ENCODE measurements around the gene FGF22.
"Not testable (repeated sequence)": the region's sequence is repeated elsewhere in the genome, so short reads cannot be mapped to it uniquely, and the experiment has no call there.

FGF22 gene

DNA sequence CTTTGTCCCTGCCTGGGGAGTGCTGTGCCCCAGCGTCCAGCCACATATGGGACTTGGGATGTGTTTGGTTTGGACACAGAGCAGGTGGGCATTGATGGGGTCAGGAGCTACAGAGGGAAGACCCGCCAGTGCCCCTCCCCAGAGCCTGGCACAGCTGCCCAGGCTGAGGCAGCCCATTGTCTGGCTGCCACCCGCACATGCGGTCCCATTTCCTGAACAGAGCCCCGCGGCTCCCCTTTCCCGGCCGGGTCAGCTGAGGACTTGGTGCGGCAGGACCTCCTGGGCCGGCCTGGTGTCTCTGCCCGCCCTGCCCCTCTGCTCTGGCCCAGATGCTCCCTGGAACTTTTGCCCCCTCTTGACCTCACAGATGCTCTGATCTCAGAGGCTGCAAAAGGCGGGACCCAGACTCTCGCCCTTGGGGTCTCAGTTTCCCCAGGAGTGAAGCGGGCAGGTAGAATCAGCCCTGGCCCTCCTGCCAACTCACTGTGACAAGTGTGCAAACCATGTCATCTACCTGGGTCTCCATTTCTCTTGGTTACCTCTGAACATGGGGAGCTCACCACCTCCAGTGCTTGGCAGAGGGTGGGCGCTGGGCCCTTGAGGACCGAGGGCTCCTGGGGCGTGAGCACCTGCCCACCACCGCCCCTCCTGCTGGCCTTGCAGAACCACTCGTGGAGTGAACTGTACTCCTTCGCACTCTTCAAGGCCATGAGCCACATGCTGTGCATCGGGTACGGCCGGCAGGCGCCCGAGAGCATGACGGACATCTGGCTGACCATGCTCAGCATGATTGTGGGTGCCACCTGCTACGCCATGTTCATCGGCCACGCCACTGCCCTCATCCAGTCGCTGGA lies 32.2 kb upstream of the FGF22 start:
- no peak for DNase-seq

DNA sequence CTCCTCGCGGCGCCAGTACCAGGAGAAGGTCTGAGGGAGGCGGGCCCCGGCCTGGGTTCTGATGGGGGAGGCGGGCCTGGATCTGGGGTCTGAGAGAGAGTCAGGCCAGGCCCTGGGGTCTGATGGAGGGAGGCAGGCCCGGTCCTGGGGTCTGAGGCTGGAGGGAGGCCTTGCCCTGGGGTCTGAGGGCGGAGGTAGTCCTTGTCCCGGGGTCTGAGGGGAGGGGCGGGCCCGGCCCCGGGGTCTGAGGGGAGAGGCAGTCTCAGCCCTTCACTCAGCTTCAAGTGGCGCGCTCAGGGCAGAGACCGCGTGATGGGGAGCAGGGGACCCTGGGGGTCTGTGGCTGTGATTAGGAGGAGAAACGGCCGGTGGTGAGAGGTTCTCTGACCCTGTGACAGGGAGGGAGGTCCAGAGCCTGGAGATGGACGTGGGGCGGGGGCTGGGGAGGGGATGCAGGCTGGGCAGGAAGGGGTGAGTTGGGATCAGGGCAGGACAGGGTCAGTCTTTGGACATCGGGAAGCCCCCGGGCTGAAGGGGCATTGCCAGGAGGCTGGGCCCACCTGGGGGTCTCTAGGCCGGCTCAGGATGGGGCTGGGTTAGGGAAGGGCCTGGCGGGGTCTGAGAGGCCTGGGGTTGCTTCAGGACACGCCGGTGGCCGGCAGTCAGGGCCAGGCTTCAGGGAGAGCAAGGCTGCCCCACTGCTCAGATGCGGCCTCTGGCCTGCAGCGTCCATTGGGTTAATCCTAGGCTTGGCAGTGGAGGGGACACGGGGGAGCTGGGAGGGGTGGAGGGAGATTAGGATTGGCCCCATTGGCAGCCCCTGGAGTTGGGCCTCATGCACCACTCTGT lies 31.3 kb upstream of the FGF22 start:
- no peak for DNase-seq

DNA sequence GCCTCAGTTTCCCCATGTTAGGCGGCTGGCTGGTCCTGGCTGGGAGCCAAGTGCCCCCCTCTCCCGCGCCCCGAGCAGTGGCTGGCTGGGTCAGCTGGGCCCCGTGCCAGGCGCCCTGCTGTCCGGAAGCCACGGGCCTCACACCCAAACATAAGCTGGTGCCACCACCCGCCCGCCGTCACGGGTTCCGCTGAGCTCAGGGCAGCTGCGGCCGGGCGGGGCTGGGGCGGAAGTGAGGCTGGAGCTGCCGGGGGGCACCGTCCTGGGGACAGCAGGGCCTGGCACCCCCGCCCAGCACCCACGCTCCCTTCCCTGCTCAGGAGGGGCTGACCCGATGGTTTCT lies 30.7 kb upstream of the FGF22 start:
- DNase-seq, result no peak

DNA sequence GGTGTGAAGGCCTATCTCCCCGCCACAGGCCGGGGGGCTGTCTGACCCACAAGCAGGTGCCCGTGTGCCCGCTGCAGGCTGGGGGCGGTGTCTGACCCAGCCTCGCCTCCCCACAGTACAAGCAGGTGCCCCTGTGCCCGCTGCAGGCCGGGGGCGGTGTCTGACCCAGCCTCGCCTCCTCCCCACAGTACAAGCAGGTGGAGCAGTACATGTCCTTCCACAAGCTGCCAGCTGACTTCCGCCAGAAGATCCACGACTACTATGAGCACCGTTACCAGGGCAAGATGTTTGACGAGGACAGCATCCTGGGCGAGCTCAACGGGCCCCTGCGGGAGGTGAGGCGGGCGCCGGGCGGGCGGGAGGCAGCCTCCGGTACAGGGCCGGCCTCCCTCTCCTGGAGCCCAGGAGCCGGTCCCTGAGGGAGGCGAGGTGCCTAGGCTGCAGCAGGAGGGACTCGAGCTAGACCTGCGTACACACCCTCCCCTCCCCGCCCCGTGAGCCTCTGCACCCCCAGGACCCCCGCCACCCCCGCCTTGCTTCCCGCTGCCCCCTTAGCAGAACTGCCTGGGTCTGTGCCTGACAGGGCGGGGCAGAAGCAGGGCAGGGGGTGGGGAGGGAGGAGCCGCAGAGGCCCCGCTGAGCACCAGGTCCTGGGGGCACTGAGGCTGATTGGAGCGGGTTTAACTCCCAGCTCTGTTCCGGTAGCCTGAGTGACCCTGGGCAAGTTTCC lies 29.4 kb upstream of the FGF22 start:
- DNase-seq, result no peak

DNA sequence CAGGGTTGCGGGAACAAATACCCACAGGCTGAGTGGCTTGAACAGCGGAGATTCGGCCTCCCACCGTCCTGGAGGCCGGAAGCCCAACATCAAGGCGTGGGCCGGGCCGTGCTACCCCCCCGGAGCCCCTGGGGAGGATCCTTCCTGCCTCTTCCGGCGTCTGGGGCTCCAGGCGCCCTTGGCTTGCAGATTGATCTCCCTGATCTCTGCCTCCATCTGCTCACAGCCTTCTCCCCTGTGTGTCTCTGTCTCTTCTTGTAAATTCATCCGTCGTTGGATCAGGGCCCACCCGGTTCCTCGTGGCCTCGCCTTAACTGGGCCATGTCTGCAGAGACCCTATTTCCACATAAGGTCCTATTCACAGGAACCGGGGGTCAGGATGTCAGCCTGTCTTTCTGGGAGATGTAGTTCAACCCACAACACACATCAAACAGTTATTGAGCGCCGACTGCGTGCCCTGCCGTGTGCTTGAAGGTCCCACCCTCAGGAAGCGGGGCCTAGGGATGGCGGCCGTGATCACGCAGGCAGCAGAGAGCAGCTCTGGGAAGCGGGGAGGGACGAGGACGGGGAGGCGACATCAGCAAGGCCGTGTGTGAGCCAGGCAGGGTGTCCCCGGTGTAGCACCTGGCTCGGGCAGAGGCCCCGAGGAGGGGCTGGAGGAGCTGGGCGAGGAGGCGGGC lies 28.7 kb upstream of the FGF22 start:
- no peak for DNase-seq

DNA sequence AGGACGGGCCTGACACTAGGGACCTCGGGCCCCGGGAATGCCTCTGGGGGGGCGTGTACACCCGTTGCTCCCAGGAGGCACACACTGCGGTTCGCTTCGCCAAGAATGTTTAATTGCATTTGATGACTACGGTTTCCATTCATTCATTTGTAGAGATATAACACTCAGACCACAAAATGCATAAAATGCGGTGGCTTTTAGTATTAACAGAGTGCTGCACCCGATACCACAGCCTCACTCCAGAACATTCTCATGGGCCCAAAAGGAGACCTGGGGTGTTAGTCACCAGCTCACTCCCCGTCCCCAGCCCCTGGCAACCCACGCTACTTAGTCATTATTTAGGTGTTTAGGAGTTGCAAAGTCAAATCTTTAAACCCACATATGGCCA lies 28.2 kb upstream of the FGF22 start:
- DNase-seq, result no peak

DNA sequence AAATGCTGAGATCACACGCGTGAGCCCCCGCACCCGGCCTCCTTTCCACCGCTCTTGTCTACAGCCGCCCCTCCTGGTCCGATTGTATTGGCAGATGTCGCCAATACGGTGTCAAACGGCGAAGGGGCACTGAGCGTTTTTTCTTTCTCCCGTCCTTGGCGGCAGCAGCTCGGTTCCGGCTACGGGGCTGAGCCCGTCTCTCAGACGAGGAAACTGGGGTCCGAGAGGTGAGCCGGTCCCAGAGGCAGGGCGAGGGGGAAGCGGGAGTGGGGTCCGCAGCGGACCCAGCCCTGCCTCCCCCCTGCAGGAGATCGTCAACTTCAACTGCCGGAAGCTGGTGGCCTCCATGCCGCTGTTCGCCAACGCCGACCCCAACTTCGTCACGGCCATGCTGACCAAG lies 26.7 kb upstream of the FGF22 start:
- DNase-seq, result no peak

DNA sequence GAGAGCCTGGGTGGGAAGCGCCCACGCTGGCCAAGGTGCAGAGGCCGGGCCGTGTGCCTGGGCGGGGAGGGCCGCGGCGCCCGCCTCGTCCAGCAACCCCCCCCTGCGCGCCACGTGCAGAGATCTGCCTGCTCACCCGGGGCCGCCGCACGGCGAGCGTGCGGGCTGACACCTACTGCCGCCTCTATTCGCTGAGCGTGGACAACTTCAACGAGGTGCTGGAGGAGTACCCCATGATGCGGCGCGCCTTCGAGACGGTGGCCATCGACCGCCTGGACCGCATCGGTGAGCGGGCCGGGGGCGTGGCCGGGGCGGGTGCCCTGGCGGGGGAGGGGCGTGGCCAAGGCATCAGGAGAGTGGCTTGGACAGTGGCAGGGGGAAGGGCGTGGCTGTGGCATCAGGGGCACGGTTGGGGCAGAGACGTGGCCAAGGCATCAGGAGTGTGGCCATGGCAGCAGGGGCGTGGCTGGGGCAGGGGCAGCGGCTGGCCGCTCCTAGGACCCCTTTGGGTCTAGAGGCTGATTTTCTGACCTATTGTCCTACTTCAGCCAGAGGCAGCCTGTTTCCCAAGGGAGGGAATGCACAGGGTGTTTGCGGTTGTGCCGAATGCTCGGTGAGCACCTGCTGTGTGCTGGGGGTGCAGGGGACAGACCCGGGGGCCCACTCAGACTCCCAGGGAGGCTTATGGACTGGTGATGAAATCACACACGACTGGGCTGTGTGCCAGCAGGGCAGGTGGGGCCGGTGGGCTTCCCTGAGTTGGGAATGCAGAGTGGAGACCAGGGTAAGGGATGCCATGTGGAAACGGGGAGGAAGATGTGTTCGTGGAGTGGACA lies 25.7 kb upstream of the FGF22 start:
- DNase-seq, result no peak

DNA sequence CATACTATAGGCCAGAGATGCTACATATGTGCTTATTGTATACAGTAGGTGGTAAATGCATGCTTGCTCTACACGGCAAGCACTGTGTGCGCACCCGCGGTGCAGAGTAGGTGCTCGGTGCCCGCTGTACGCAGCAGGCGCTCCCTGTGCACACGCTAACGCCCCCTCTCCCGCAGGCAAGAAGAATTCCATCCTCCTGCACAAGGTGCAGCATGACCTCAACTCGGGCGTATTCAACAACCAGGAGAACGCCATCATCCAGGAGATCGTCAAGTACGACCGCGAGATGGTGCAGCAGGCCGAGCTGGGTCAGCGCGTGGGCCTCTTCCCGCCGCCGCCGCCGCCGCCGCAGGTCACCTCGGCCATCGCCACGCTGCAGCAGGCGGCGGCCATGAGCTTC lies 24.1 kb upstream of the FGF22 start:
- DNase-seq, result no peak

DNA sequence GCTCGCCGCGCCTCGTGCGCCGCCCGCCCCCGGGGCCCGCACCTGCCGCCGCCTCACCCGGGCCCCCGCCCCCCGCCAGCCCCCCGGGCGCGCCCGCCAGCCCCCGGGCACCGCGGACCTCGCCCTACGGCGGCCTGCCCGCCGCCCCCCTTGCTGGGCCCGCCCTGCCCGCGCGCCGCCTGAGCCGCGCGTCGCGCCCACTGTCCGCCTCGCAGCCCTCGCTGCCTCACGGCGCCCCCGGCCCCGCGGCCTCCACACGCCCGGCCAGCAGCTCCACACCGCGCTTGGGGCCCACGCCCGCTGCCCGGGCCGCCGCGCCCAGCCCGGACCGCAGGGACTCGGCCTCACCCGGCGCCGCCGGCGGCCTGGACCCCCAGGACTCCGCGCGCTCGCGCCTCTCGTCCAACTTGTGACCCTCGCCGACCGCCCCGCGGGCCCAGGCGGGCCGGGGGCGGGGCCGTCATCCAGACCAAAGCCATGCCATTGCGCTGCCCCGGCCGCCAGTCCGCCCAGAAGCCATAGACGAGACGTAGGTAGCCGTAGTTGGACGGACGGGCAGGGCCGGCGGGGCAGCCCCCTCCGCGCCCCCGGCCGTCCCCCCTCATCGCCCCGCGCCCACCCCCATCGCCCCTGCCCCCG lies 23.5 kb upstream of the FGF22 start:
- no peak for DNase-seq

DNA sequence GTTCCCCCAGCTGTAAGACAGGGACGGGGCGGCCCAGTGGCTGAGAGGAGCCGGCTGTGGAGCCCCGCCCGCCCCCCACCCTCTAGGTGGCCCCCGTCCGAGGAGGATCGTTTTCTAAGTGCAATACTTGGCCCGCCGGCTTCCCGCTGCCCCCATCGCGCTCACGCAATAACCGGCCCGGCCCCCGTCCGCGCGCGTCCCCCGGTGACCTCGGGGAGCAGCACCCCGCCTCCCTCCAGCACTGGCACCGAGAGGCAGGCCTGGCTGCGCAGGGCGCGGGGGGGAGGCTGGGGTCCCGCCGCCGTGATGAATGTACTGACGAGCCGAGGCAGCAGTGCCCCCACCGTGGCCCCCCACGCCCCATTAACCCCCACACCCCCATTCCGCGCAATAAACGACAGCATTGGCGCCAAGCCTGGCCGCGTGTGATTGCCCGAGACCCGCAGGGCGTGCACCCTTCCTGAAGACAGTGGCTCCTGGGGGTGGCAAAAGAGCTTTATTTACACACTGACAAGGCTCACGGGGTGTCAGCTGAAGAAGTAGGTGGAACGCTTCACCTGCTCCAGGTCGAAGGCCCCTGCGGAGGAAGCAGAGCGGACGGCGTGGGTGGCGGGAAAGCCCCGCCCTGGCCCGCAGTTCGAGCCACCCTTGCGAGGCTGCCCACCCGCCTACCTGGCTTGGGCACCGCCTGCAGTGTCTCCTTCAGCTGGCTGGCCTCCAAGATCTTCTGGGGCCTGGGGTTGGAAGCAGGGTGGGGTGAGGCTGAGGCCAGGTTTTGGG lies 22.7 kb upstream of the FGF22 start:
- no peak for DNase-seq

DNA sequence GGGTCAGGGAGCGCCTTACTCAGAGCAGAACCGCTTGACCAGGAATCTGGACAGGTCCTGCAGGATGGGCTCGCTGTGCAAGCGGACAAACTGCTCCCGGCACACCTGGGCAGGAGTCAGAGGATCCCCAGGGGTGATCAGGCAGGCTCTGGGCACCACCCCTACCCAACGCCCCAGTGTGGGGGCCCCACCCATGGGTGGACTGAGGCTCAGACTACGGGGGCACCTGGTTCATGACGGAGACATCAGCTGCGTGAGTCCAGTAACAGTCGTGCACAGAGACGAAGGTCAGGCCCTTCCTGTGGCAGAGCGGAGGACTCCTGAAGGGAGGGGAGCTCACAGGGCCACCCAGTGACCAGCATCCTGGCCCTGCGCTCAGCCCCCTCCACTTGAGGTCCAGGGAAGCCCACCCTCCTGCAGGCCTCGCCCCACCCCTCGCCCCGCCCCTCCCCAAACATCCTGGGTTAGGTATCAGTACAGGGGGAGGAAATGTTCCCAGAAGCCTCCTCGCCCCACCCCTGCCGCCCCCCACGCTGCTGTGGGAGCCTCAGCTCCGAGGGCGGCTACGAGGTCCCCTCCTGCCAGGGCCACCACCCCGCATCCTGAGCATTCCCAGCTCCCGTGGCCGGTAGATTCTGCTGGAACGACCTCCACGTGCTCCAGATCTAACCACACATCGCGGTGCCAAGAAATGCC lies 22.0 kb upstream of the FGF22 start:
- DNase-seq, result no peak

DNA sequence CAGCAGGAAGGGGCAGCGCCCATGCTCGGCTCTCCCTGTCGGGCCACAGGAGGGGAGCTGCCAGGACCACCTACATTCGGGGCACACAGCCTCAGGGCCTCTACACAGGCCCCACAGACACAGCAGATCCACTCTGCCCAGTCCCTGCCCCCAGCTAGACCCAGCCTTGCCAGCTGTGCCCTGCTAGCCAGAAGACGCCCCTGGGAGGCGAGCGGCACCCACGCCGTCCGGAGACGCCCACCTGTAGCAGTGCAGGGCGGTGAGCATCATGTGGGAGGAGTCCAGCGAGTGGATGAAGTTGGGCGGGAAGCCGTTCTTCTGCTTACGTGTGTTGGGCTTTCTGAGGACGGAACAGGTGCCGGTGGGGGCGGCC lies 21.4 kb upstream of the FGF22 start:
- no peak for DNase-seq

DNA sequence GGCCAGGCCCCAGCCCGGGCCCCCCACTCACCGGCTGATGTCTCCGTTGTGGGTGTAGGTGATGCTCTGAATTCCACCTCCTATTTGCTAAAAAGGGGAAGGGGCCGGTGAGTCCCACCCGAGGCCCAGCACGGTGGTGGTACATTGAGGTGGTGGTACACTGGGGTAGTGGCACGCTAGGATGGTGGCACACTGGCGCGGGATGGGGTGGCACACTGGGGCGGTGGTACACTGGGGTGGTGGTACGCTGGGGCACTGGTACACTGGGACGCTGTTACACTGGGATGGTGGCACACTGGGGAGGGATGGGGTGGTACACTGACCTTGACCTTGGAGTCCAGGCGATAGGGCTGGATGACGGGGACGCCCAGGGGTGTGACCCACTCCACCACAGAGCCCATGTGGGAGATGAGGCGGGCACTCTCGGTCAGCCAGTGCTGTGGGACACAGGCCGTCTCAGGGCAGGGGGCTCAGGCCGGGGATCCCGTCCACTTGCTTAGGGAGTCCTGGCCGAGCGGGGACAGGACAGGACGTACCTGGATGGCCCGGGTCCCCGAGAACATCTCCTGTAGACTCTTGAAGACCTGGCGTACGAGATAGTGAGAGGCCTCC lies 20.9 kb upstream of the FGF22 start:
- DNase-seq, result no peak

DNA sequence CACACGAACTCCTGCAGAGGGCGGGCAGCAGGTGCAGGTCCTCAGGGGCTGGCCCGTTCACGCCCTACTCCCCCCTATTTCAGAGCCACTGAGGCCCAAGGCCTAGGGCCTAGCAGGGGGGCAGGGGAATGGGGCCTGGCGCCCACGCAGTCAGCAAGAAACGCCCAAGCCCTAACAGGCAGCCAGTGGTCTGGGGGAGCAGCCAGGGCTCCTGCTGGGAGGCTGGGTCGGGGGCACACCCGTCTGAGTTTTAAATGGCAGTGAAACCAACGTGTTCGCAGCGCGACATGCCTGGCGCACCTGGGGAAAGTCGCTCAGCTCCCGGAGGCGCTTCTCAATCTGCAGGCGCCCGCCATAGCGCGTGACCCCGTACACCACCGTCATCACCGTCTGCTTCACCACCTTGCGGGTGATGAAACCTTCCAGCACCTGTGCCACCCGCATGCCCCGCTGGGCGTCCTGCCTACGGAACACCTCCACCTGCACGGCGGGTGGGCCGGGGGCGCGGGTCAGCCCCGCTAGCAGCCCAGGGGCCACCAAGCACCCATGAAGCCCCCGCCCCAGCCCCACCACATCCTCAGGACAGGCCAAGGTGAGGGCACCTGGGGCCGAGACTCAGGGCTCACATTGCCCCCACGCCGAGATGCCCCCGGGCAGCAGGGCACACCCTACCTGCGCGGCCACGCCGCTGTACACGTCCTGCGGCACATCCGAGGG lies 20.2 kb upstream of the FGF22 start:
- DNase-seq, result no peak

DNA sequence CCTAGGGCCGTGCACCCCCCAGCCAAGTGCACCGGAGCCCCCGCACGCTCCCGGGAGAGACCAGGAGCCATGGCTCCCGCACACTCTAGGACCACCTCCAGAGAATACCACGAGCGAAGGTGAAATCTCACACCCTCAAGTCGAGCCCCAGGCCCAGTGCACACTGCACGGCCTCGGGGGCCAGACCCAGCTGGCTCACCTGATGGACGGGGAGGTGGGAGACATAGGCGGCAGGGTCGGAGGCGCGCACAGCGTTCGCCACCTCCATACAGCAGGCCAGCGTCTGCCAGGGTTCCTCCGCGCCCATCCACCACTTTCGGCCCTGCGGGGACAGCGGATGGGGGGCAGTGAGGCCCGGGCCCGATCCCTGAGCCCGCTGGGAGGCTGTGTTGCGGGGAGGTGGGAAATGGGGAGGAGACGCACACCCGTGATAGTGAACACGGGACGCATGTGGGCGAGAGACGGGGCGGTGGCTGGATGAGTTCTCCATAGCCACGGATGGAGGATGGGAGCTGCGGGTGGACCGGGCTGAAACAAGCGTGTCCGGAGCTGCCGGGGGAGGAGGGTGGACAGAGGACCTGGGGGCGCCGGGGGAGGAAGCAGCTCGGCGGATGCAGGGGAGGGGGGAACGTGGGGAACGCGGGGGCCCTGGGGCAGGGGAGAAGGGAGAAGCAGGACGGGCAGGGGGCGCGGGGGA lies 19.4 kb upstream of the FGF22 start:
- no peak for DNase-seq

DNA sequence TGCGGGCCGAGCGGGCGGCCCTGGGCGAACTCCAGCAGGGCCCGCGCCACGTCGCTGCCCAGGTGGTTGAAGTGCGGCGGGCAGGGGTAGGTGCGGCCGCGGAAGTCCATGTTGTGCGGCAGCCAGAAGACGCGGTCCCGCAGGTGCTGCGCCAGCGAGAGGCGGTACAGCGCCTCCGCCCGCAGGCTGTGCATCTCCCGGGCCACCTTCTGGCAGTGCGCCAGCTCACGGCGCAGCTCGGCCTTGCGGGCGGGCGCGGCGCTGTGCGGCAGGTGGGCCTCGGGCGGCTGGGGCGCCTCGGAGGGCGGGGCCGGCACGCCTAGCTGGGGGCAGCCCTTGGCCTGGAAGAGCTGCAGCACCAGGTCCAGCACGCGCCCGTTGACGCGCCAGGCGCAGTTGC lies 18.5 kb upstream of the FGF22 start:
- not testable (repeated sequence) for DNase-seq

DNA sequence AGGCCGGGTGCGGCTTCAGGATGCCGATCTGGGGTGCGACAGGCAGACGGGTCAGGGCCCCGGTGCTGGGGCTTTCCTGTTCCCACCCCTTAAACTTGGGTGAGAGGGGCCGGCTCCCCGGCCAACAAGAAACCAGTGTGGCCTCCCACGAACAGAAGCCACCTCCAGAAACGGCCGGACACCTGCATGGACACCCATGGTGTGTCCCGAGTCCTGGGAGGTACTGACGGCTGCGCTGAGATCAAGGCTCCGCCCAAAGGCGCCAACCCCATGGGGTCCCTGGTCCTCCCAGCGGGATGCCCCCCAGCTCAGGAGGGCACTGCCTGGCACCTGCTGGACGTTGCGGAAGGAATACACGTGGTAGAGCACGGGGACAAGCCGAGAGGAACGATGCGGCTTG lies 17.9 kb upstream of the FGF22 start:
- no peak for DNase-seq

Measured in cortex of kidney (tissue), 1 donor.